NCI-H2196 treated with DMSO at 0.1 percent for 48 hours (cell line): ENCODE results near the gene TMEM238L.

Experiments used
- DNase-seq: peaks from one replicate; lab custom pipeline; 2025; ENCODE audit not compliant: unreplicated experiment; lab: John Stamatoyannopoulos, UW

Gene TMEM238L

GRCh38 chr17:10805911-10806310 is 2.0 kb upstream of the TMEM238L start:
- no peak for DNase-seq

DNA sequence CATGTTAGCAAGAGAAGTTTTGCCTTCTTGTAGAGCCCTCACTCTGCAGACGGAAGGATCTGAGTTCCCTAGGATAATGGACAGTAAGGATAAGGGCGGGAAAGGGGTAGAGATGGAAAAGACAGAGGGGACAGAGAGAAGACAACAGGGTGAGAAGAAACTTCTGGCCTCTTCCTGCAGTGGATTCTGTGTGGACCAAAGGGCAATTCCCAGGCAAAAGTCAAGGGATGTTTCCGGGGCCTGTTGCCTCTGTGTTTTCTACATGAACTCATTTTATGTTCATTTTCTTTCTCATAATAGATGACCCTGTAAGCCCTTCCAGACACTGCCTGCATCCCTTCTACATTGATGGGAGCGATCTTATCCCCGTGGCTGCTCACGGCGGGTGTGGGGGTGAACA is 647 bp upstream of the TMEM238L start:
- no peak for DNase-seq

DNA sequence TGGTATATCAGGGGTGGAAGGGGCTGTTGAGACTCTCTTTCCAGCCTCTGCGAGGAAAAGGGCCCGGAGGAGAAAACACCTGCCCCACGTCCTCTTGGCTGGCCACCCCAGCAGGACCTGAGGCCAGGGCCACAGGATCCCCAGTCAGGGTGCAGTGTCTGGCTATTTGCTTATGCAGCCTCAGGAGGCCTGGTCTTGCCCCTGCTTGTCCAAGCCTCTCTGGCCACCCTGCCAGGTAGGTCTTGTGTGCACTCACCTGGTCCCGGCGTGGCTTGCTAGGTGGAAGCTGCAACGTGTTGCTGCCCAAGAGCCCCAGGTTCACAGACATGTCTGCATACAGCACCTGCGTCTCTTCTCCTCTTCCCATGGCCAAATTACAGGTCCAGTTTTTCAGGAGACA is 549 bp downstream of the TMEM238L start:
- DNase-seq, result no peak

GRCh38 chr17:10802496-10803284 is 1.2 kb downstream of the TMEM238L start:
- DNase-seq, result no peak

GRCh38 chr17:10799407-10799806 is 4.5 kb downstream of the TMEM238L start:
- DNase-seq, result no peak

DNA sequence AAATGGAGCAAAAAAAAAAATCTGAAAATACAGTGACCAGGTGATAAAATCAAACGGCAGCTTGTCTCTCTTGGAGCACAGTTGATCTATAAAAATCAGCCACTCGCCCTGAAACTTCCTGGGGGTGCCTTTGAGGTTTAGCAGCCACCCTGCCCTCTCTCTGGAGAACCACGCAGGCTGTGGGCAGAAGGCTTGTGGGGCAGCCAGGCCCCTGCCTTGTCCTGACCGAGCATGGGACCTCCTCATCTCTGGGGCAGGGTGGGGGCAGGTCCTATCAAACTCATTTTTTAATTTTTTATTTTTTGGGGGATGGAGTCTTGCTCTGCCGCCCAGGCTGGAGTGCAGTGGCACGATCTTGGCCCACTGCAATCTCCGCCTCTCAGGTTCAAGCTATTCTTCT is 5.0 kb downstream of the TMEM238L start:
- no peak for DNase-seq

DNA sequence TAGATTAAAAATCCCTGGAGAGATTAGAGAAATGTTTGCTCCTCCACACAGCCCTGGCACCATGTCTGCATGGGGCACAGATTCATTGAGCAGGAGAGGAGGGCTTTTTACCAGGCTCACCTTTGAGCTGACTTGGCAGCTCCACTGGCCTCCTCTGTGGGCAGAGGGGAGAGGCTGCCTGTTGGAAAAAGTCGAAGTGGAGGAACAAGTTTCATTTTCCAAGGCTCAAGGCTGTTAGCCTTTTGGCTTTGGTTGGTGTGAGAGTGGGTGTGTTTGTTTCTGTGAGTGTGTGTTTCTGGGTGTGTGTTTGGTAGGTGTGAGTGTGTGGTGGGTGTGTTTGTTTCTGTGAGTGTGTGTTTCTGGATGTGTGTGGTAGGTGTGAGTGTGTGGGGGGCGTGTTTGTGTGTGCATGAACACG is 5.6 kb downstream of the TMEM238L start:
- no peak for DNase-seq

DNA sequence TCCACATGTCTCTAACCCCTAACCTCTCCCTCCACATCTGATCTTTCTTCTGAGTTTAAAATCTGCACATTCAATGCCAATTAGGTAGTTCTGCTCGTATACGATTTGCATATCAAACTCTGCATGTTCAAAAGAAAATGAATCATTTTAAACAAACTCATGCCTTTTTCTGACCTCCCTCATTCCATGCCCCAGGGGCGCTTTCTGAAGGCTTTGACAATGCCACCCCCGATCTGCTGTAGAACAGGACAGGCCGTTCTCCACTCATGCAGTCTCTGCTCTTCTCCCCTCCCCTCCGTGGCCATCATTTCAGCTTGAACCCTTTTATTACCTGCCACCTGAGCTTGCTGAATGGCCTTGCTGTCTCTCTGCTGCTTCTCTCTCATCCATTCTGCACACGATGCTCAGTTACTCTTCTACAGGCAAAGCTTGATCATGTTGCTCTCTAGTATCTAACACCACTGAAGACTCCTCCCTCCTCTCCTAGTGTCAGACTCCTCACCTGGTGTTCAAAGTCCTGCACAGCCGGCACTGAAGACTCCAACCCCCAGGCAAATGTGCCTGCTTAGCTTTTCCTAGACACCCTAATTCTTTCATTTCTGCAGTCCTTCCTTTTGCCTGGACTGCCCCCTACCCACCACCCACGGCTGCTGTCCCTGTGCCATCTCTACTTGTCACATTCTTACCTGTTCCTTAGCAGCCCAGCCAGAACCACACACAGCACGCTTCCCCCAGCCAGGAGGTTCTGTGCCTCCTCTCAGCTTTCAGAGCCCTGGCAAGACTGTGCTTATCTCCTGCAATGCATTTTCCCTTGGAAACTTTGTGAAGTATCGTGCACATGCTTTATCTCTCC is 6.2 kb downstream of the TMEM238L start:
- DNase-seq, result no peak

DNA sequence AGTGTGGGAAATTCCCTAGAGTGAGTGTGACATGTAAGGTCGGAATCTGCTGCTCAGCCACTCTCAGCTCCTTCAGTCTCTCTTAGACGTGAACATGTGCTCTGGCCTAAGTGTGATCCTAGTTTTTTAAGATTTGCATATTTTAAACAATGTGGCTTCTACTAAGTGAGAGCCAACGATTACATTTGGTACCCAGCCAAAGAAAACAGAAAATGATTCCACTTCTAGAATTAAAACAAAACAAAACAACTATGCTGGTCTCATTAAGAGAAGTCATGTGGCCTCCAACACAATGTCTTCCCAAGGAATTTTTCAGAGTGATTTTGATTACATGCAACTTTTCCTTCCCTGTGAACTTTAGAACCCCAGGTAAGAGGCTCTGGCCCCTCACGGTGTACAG is 10.1 kb downstream of the TMEM238L start:
- no peak for DNase-seq

DNA sequence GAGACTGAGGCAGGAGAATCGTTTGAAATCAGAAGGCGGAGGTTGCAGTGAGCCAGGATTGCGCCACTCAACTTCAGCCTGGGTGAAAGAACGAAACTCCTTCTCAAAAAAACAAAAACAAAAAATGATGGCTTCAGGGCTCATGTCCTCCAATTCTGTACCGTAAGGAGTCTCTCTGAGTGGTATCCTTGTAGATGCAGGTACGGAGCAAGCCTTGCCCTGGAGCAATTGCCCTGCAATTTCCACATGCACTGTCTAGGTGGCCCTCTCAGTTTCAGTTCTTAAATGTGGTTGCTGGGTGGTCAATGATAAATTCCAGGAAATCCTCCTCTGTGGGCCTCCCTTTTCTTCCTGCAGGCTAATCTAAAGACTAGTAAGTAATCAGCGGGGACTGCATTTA is 10.6 kb downstream of the TMEM238L start:
- DNase-seq, result no peak

DNA sequence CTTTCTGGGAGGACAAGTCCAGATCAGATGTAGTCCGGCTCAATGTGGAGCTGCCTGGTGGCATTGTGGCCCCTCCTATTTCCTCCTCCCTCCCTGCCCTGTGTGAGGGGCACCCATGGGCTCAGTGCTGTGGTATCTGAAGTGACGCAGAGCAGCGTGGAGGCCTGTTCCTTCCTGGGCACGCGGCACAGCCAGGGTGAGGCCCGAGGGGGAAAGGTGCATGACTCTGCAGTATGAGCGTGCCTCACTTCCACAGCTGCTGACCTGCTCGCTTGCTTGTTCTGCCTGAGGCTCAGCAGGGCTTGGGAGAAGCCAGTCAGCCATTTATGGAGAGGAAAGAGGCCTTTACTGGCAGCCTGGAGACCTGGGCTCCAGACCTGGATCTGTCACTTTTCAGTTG is 11.7 kb downstream of the TMEM238L start:
- no peak for DNase-seq

DNA sequence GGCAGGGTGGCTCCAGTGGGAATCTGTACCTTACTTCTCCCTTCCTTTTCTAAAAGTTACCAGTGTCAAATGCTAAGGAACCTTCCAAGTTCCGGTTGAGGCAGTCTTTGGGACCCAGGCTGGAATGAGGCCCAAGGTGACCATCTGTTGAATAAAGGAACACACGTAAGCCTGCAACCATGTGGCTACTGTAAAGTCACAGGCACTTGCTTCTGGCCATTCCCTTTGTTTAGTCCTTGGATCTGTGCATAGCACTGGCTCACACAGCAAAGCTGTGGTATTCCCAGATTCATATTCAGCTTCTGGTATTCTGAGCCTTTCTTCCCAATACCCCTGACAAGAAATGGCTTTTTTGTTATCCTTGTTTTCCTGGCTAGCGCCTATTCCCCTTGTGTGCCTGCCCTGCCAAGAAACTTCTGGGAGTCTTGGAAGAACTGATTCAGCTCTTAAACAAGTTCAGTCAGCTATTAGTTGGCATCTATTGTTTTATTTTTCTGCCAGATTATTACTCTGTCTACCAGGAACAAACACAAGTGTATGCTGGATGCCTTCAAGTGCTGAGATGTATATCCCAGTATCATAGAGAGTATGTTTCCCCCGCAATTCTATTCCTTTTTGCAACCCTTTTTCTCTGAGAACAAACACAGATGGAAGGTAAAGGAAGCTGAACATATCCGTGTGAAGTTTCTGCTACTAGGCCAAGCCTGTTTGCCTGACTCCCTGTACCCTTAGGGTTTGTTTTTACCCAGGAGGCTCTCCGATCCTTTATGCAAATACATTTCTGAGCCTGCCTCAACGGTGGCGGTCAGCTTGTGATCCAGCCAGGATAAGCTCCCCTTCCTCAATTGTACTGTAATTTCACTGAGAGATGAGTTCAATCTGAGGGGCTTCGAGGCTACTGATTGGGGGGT is 13.2 kb downstream of the TMEM238L start:
- DNase-seq, result no peak

DNA sequence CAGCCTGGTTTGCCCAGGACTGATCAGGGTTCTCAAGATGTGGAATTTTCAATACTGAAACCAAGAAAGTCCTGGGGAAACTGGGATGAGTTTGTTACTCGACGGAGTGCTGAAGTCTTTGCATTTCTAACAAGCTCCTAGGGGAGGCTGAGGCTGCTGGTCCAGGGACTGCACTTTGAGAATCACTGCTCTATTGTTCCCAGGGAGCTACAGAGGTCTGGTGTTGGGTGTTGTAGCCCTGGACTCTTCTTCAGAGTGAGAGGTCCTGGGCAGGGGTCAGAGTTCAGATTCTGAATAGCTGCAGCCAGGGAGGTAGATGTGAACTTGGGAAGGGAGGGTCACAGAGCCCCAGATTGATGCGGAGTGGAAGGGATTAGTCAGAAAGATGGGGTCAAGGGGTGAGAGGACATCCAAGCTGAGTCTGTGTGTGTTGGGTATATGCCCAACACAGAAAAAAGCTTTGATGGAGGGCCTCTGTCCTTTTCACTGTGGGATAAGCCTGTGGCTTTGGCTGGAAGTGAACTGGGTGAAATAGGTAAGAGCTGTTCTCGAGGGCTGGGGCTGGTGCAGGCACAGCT is 14.1 kb downstream of the TMEM238L start:
- DNase-seq, result no peak

- DNase-seq, result no peak
These were observed 16.4 kb downstream of the TMEM238L start for GRCh38 chr17:10787306-10788045.

GRCh38 chr17:10785295-10785694 is 18.6 kb downstream of the TMEM238L start:
- no peak for DNase-seq

DNA sequence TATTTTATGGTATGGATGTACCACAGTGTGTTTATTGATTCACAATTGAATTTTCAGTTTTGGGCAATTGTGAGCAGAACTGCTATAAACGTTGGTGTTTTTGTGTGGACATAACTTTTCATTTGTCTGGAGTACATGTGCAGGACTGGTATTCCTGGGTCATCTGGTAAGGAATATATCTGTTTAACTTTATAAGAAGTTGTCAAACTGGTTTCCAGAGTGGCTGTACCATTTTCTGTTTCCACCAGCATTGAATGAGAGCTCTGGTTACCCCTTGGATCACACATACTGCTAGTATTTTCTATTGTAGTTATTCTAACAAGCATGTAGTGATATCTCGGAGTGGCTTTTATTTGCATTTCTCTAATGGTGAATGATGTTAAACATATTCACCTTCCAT is 24.3 kb downstream of the TMEM238L start:
- DNase-seq, result no peak

DNA sequence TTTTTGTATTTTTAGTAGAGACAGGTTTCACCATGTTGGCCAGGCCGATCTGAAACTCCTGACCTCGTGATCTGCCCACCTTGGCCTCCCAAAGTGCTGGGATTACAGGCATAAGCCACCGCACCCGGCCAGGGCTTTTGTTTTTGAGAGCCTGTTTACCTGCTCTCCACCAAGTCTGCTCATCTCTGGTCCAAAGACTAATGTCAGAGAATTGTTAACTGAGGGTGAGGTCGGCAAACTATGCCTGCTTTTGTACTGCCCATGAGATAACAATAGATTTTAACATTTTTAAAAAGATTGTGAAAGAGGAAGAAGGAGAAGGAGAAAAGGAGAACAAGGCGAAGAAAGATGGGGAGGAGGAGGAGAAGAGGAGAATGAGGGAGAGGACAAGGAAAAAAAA is 26.0 kb downstream of the TMEM238L start:
- no peak for DNase-seq

GRCh38 chr17:10777131-10777807 is 26.6 kb downstream of the TMEM238L start:
- DNase-seq, result no peak

GRCh38 chr17:10776381-10776780 is 27.5 kb downstream of the TMEM238L start:
- no peak for DNase-seq
